GM12878 (cell line): Measurements from ENCODE around the gene NFATC1. TPM values are rescaled to one million over a fixed set of nuclear protein-coding genes. Genes with fewer than 3 reads are reported as not detected.

Source experiments
- ATAC-seq: fragments of 200-7000 bp; cut with Tn5 transposase; 3 replicates; pipeline ENCODE4 v1.9.1; 2020; ENCODE audit warnings: mild to moderate bottlenecking, moderate library complexity
- BruUV-seq: library from RNA; stranded (reverse); fragments of 400-500 nt; replicated peaks from 2 replicates; lab custom pipeline; 2021; lab: Mats Ljungman, UMichigan
- CTCF ChIA-PET: fragments of 300-600 bp; sonication (Branson Sonifier 250); formaldehyde crosslinking; extraction: SDS; loops from one replicate; lab custom pipeline; 2021; ENCODE audit warnings: inconsistent platforms; lab: Yijun Ruan, JAX
- POLR2A ChIA-PET: fragments of 350-600 bp; formaldehyde crosslinking; extraction: SDS; loops from one replicate; lab custom pipeline; 2021; ENCODE audit warnings: inconsistent platforms; lab: Charles Lee
- RAD21 ChIA-PET: fragments of 300-600 bp; sonication (Branson Sonifier 250); formaldehyde crosslinking; loops from one replicate; lab custom pipeline; 2023; ENCODE audit warnings: antibody characterized with exemption; ENCODE audit not compliant: unreplicated experiment; lab: Charles Lee
- SMC1A ChIA-PET: fragments of 300-600 bp; sonication (Branson Sonifier 250); formaldehyde crosslinking; loops from one replicate; lab custom pipeline; 2023; ENCODE audit not compliant: unreplicated experiment, uncharacterized antibody; lab: Charles Lee
- DNase-seq: peaks from one replicate; pipeline ENCODE4 v3.0.0-alpha.2; 2011; ENCODE audit warnings: low read depth, low spot score
- FAIRE-seq: peaks from 3 replicates; lab custom pipeline; 2011; peaks lifted over from hg19 to GRCh38; lab: Jason Lieb, UNC
- H2AFZ ChIP-seq: 2 replicates; pipeline ENCODE4 v1.6.0; 2011; ENCODE audit warnings: low read depth, low read length, control low read depth; ENCODE audit not compliant: control insufficient read depth
- H3K27ac ChIP-seq: 2 replicates; pipeline ENCODE4 v1.5.1; 2011; ENCODE audit warnings: control low read depth; ENCODE audit not compliant: control insufficient read depth, insufficient read depth
- H3K27me3 ChIP-seq, 2 experiments: replicated peaks in 1 of 2; 2 replicates each; pipeline versions ENCODE4 v1.6.0 to v1.6.1; 2011; ENCODE audit warnings: low read length in 1 of 2; ENCODE audit not compliant: control insufficient read depth in 2 of 2, insufficient read depth in 2 of 2
- H3K36me3 ChIP-seq, 2 experiments: 2 replicates each; pipeline ENCODE4 v1.5.1; 2011; ENCODE audit warnings: low read length in 1 of 2; ENCODE audit not compliant: control insufficient read depth in 2 of 2, insufficient read depth in 2 of 2
- H3K4me1 ChIP-seq: 2 replicates; pipeline ENCODE4 v1.6.1; 2011; ENCODE audit warnings: mild to moderate bottlenecking, low read length, moderate library complexity, mixed read lengths; ENCODE audit not compliant: control insufficient read depth, insufficient read depth
- H3K4me2 ChIP-seq: 2 replicates; pipeline ENCODE4 v1.6.0; 2011; ENCODE audit warnings: control low read depth; ENCODE audit not compliant: control insufficient read depth, insufficient read depth
- H3K4me3 ChIP-seq: fragments of 200-600 bp; sonication (generic); 2 replicates; pipeline ENCODE4 v1.5.1; 2016
- H3K79me2 ChIP-seq: 2 replicates; pipeline ENCODE4 v1.6.0; 2011; ENCODE audit warnings: low read length; ENCODE audit not compliant: control insufficient read depth, insufficient read depth
- H3K9ac ChIP-seq: 2 replicates; pipeline ENCODE4 v1.8.0; 2011; ENCODE audit warnings: low read length, control low read depth, mixed read lengths; ENCODE audit not compliant: control insufficient read depth, insufficient read depth
- H3K9me3 ChIP-seq: replicated peaks from 3 replicates; pipeline ENCODE4 v1.5.1; 2011; ENCODE audit warnings: mild to moderate bottlenecking, low read length; ENCODE audit not compliant: control insufficient read depth, insufficient read depth
- H4K20me1 ChIP-seq: 2 replicates; pipeline ENCODE4 v1.6.0; 2011; ENCODE audit not compliant: control insufficient read depth, insufficient read depth
- ATF7 ChIP-seq: fragments of 450-650 bp; IDR thresholded peaks from 2 replicates; pipeline ENCODE4 v1.6.1; 2016; ENCODE audit warnings: low read depth, mild to moderate bottlenecking
- CEBPB ChIP-seq, 2 experiments: fragments of 150-350 bp in 1 of 2; IDR thresholded peaks; 2 replicates each; pipeline ENCODE4 v1.6.1; 2012 to 2014; ENCODE audit warnings: low read depth in 2 of 2, low read length in 2 of 2, borderline replicate concordance in 1 of 2, inconsistent platforms in 1 of 2
- EED ChIP-seq: sonication (generic); IDR thresholded peaks from 2 replicates; pipeline ENCODE4 v1.6.1; 2016; ENCODE audit warnings: antibody characterized with exemption, low read depth
- FOS ChIP-seq: IDR thresholded peaks from 3 replicates; pipeline ENCODE4 v1.6.1; 2011; ENCODE audit warnings: borderline replicate concordance; ENCODE audit not compliant: insufficient read length; ENCODE audit errors: extremely low read depth
- HDGF ChIP-seq: fragments of 450-650 bp; IDR thresholded peaks from 2 replicates; pipeline ENCODE4 v1.6.1; 2016; ENCODE audit warnings: antibody characterized with exemption
- MEF2B ChIP-seq: fragments of 450-650 bp; IDR thresholded peaks from 2 replicates; pipeline ENCODE4 v1.6.1; 2018; ENCODE audit warnings: mild to moderate bottlenecking, moderate library complexity; ENCODE audit not compliant: partially characterized antibody, poor library complexity, severe bottlenecking
- NFYB ChIP-seq: IDR thresholded peaks from 2 replicates; pipeline ENCODE4 v1.6.1; 2011; ENCODE audit warnings: low read depth, mild to moderate bottlenecking, low read length, improper control_type of control experiment, moderate library complexity; ENCODE audit not compliant: insufficient read depth
- SP1 ChIP-seq: IDR thresholded peaks from one replicate; pipeline ENCODE4 v1.6.1; 2011; ENCODE audit warnings: low read depth, low read length
- WGBS: methylation state at CpG from one replicate; pipeline ENCODE4 v1.1.6; 2016; ENCODE audit warnings: low lambda C conversion rate; ENCODE audit not compliant: insufficient replicate concordance, insufficient coverage; ENCODE audit errors: missing lambda C conversion rate; 5-methylcytosine and 5-hydroxymethylcytosine counted together
- in situ Hi-C: fragments of 300-500 bp; cut with MboI; formaldehyde crosslinking; loops from 9 replicates; pipeline ENCODE4 v1.14.3; 2018; ENCODE audit warnings: mixed read lengths
- intact Hi-C: fragments of 100-400 bp; cut with micrococcal nuclease; formaldehyde crosslinking; loops from one replicate; pipeline ENCODE4 v1.14.2; 2022; ENCODE audit not compliant: unreplicated experiment
- polyA plus RNA-seq, 11 experiments: library from polyadenylated mRNA; depleted of rRNA in 4 of 11; unstranded in 6 of 11; stranded (reverse) in 5 of 11; fragments of >200 nt; fragmentation: Nextera tagmentation in 4 of 11; fragmentation: Illumina TruSeq in 1 of 11; extraction: Ambion mirVana in 4 of 11; extraction: Trizol in 1 of 11; gene quantifications; 1 replicate in 1 of 11; 2 replicates in 10 of 11; pipeline versions ENCODE4 v1.2.1 to v1.2.3, GENCODE V29; 2011 to 2016; ENCODE audit warnings: inconsistent platforms in 2 of 11, missing spikeins in 2 of 11, low read depth in 1 of 11
- total RNA-seq, 4 experiments: library from RNA; depleted of rRNA in 3 of 4; stranded (reverse); fragments of >200 nt in 3 of 4; fragmentation: Illumina TruSeq in 1 of 4; extraction: Trizol in 1 of 4; gene quantifications; 2 replicates each; pipeline versions ENCODE4 v1.2.1 to v1.2.3, GENCODE V29; 2013 to 2021
- TF ChIP-seq, protein P1 (sequence below): fragments of 450-650 bp; formaldehyde crosslinking; IDR thresholded peaks from 2 replicates; pipeline ENCODE4 v1.4.0; 2022; ENCODE audit warnings: mild to moderate bottlenecking, moderate library complexity
- TF ChIP-seq, protein P2 (sequence below): IDR thresholded peaks from 2 replicates; pipeline ENCODE4 v1.6.1; 2011; ENCODE audit warnings: mild to moderate bottlenecking, low read depth, low read length, moderate library complexity; ENCODE audit not compliant: insufficient replicate concordance

NFATC1 gene
- total and polyA plus RNA-seq, 10 of the 15 experiments (the other 5 are each of a cell fraction or from before 2014, with no cell fraction given) = 0.84 to 20.8 (median 5.1) TPM

DNA sequence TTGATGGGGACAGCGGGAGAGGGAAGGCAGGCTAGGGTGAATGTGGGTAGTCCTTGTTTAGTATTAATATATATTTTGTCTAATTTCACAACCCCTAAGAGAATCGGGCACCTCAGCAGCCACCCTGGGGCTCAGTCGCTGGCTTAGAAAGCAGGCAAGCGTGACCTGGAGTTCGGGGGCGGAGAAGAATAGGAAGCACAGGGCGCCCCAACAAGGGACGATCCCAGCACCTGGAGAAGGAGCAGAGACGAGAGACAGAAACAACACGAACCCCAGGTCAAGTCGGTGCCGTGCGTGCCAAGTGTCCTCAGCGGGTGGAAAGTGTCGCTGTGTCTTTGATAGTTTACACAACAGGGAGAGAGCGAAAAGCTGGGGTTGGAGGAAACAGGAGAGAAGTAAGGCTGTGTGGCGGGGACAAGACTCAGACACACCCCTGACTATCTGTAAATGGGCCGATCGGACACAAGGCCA, 95.4 kb downstream of the NFATC1 start:
- 81% methylated on average over 19 of the region's 19 CpGs for WGBS
- no peaks in the 10 kb centered on the region for H4K20me1 ChIP-seq
- ATAC-seq (no peak), DNase-seq (no peak), FAIRE-seq (no peak)
- intact Hi-C loops = no loop called here
- no peaks in the 10 kb centered on the region; the same call in 1 of the 2 replicates for H3K4me1 ChIP-seq
- SMC1A ChIA-PET = interaction anchor here (2.3 kb wide), 1 partner anchor 25 kb away, joined by 7 read pairs; no protein-coding TSS in a partner anchor
- TF ChIP-seq ATF7 = no peak
- TF ChIP-seq, protein P1, sequence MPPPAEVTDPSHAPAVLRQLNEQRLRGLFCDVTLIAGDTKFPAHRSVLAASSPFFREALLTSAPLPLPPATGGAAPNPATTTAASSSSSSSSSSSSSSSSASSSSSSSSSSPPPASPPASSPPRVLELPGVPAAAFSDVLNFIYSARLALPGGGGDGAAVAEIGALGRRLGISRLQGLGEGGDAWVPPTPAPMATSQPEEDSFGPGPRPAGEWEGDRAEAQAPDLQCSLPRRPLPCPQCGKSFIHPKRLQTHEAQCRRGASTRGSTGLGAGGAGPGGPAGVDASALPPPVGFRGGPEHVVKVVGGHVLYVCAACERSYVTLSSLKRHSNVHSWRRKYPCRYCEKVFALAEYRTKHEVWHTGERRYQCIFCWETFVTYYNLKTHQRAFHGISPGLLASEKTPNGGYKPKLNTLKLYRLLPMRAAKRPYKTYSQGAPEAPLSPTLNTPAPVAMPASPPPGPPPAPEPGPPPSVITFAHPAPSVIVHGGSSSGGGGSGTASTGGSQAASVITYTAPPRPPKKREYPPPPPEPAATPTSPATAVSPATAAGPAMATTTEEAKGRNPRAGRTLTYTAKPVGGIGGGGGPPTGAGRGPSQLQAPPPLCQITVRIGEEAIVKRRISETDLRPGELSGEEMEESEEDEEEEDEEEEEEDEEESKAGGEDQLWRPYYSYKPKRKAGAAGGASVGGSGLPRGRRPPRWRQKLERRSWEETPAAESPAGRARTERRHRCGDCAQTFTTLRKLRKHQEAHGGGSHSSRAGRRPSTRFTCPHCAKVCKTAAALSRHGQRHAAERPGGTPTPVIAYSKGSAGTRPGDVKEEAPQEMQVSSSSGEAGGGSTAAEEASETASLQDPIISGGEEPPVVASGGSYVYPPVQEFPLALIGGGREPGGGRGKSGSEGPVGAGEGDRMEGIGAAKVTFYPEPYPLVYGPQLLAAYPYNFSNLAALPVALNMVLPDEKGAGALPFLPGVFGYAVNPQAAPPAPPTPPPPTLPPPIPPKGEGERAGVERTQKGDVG (CRISPR knock-in tag) = no peak
- no peak for TF ChIP-seq SP1
- TF ChIP-seq HDGF = no peak
- TF ChIP-seq NFYB = no peak
- no peak for TF ChIP-seq MEF2B
- TF ChIP-seq FOS = no peak
- TF ChIP-seq CEBPB (IDR thresholded peaks at IDR 0.05; ENCODE audit: borderline replicate concordance in 1 of 2, low read depth in 2 of 2, low read length in 2 of 2) = no peak
- TF ChIP-seq EED = no peak
- TF ChIP-seq, protein P2, sequence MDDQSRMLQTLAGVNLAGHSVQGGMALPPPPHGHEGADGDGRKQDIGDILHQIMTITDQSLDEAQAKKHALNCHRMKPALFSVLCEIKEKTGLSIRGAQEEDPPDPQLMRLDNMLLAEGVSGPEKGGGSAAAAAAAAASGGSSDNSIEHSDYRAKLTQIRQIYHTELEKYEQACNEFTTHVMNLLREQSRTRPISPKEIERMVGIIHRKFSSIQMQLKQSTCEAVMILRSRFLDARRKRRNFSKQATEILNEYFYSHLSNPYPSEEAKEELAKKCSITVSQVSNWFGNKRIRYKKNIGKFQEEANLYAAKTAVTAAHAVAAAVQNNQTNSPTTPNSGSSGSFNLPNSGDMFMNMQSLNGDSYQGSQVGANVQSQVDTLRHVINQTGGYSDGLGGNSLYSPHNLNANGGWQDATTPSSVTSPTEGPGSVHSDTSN = no peak
- no peaks in the 10 kb centered on the region; the same call in 2 of the 3 replicates for H3K9me3 ChIP-seq
- no peak overlapping the region for H3K4me2 ChIP-seq
- H3K36me3 ChIP-seq = no peaks in the 10 kb centered on the region; a peak in 2 of 4 replicates
- no peak overlapping the region for H3K4me3 ChIP-seq
- H3K27me3 ChIP-seq = no peaks in the 10 kb centered on the region
- H3K79me2 ChIP-seq = no peaks in the 10 kb centered on the region
- no peak overlapping the region for H3K27ac ChIP-seq
- RAD21 ChIA-PET = no interaction called here
- CTCF ChIA-PET = no interaction called here
- POLR2A ChIA-PET = no interaction called here
- no peak overlapping the region for H2AFZ ChIP-seq
- in situ Hi-C loops = no loop called here
- no TSS peak for BruUV-seq
- no peak overlapping the region for H3K9ac ChIP-seq
